Fibroblast of mammary gland (primary cell): ENCODE results near the gene PDZRN3.

Source experiments
- DNase-seq: peaks from one replicate; pipeline ENCODE4 v3.0.0-alpha.2; 2010; ENCODE audit warnings: low read depth
- H3K4me3 ChIP-seq: 2 replicates; pipeline ENCODE4 v1.5.1; 2011; ENCODE audit warnings: low read depth, mild to moderate bottlenecking, low read length, moderate library complexity; ENCODE audit not compliant: control insufficient read depth
- TF ChIP-seq, protein P1 (sequence below): conservative IDR thresholded peaks from 2 replicates; pipeline ENCODE4 v1.5.1; 2011; ENCODE audit warnings: low read depth, low read length, inconsistent platforms; ENCODE audit not compliant: control insufficient read depth, insufficient read depth

The PDZRN3 gene

GRCh38 chr3:73540969-73541740, 83.6 kb downstream of the PDZRN3 start:
- no peak overlapping the region for H3K4me3 ChIP-seq
- DNase-seq: peak; percentile 71

DNA sequence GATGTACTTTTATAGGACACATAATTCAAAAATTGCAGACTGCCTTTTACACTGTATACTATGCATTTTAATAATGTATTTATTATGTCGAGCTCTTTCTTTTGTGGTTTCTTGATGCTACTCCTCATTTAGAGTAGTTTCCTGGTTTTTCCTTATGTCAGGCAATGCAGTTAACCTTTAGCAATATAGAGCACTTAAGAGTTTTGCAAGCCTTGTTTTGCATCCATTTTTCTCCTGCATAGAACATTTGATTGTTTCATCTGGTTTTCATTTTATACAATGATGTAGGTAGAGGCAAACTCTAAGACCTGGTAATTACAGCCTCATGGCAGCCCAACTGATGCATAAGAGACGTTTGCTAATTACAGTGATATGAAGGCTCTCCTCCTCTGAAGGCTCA, 86.3 kb downstream of the PDZRN3 start:
- DNase-seq: no peak
- TF ChIP-seq, protein P1, sequence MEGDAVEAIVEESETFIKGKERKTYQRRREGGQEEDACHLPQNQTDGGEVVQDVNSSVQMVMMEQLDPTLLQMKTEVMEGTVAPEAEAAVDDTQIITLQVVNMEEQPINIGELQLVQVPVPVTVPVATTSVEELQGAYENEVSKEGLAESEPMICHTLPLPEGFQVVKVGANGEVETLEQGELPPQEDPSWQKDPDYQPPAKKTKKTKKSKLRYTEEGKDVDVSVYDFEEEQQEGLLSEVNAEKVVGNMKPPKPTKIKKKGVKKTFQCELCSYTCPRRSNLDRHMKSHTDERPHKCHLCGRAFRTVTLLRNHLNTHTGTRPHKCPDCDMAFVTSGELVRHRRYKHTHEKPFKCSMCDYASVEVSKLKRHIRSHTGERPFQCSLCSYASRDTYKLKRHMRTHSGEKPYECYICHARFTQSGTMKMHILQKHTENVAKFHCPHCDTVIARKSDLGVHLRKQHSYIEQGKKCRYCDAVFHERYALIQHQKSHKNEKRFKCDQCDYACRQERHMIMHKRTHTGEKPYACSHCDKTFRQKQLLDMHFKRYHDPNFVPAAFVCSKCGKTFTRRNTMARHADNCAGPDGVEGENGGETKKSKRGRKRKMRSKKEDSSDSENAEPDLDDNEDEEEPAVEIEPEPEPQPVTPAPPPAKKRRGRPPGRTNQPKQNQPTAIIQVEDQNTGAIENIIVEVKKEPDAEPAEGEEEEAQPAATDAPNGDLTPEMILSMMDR: no peak
- H3K4me3 ChIP-seq: no peak overlapping the region

More at GRCh38 chr3:73540969-73541740, 83.6 kb downstream of the PDZRN3 start:
- TF ChIP-seq, protein P1: no peak

DNA sequence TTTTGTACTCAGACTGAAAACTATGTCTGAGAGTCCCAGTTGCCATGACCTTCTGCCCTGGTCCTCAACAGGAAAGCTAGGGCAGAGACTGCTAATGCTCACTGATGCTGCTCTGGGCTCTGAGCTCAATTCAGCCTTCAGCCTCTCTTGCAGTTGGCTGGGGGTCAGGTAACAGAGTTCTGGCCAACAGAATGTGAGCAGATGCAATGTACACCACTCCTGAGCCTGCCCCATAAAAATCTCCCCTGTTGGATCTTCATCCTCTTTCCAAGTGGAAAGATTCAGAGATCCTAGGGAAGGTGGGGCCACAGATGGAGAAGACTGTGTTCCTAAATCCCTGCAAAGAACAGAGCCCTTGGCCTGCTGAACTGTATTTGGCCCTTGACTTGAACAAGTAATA, 87.8 kb downstream of the PDZRN3 start:
- no peak for DNase-seq
- TF ChIP-seq, protein P1: no peak
- H3K4me3 ChIP-seq: no peak overlapping the region

DNA sequence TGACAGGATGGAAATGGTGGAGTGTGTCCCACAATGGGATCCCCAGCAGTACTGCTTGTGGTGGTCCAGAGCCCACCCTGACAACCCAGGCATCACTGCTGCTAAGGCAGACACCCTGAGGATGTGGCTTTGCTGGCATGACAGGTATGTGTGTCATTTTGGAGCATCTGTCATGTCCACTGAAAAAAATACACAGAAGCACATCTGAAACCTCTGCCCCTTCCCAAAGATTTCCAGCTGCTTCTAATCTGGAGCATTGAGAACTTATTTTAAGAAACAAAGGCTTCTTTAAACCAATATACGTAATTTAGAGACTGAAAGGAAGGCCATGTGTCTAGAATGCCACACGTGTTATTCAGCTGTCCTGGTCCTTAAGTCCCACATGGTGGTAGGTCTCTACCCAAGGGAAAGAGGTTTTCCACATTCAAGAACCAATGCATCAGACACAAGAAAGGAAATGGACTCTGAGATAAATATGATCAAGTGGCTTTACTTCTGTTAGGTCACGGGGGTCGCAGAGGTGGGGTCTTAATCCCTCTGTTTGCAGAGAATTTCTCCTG, 88.3 kb downstream of the PDZRN3 start:
- TF ChIP-seq, protein P1: no peak
- DNase-seq: no peak
- H3K4me3 ChIP-seq: no peak overlapping the region

GRCh38 chr3:73535931-73536330, 88.8 kb downstream of the PDZRN3 start:
- no peak overlapping the region for H3K4me3 ChIP-seq
- TF ChIP-seq, protein P1: no peak
- no peak for DNase-seq

GRCh38 chr3:73535137-73535536, 89.6 kb downstream of the PDZRN3 start:
- no peak overlapping the region for H3K4me3 ChIP-seq
- TF ChIP-seq, protein P1: no peak
- no peak for DNase-seq
